ENCODE data around the gene GOLGA8B.

Gene GOLGA8B

GRCh38 chr15:34619151-34619550, 35.7 kb upstream of the GOLGA8B start:
- ATAC-seq (ENCODE audit: insufficient read depth, low read depth) (no peak), DNase-seq (no peak)
- H3K79me2 ChIP-seq (ENCODE audit: insufficient read depth, low read length) = no peaks in the 10 kb centered on the region
- H3K36me3 ChIP-seq (ENCODE audit: insufficient read depth, low read length) = no peaks in the 10 kb centered on the region
- H3K9ac ChIP-seq (ENCODE audit: low read depth, low read length) = no peak overlapping the region
- H3K4me1 ChIP-seq (ENCODE audit: insufficient read depth, low read length) = no peaks in the 10 kb centered on the region
- H3K4me3 ChIP-seq (ENCODE audit: low read depth in 1 of 2, low read length in 2 of 2) = no peak overlapping the region
- TF ChIP-seq EZH2 (IDR thresholded peaks at IDR 0.05; ENCODE audit: borderline replicate concordance, low read depth, low read length, severe bottlenecking) (no peak), CTCF (IDR thresholded peaks at IDR 0.05; ENCODE audit: borderline replicate concordance, extremely low read depth, low read length, poor library complexity, severe bottlenecking) (no peak)
- H4K20me1 ChIP-seq (ENCODE audit: insufficient read depth, low read length) = no peaks in the 10 kb centered on the region
- no peak overlapping the region for H3K4me2 ChIP-seq (ENCODE audit: insufficient read depth, low read length)
- no peak overlapping the region for H2AFZ ChIP-seq (ENCODE audit: low read depth, low read length)
- H3K9me3 ChIP-seq (ENCODE audit: insufficient read depth, low read length, severe bottlenecking) = no peaks in the 10 kb centered on the region
- no peak overlapping the region for H3K27ac ChIP-seq (ENCODE audit: low read length)
- H3K27me3 ChIP-seq (ENCODE audit: insufficient read depth, low read length, poor library complexity) = peaks cover 13% of the 10 kb centered on the region

GRCh38 chr15:34618073-34618472, 34.6 kb upstream of the GOLGA8B start:
- no peaks in the 10 kb centered on the region for H3K79me2 ChIP-seq (ENCODE audit: insufficient read depth, low read length)
- no peaks in the 10 kb centered on the region for H3K4me1 ChIP-seq (ENCODE audit: insufficient read depth, low read length)
- no peak overlapping the region for H2AFZ ChIP-seq (ENCODE audit: low read depth, low read length)
- H3K9ac ChIP-seq (ENCODE audit: low read depth, low read length) = no peak overlapping the region
- H4K20me1 ChIP-seq (ENCODE audit: insufficient read depth, low read length) = no peaks in the 10 kb centered on the region
- H3K36me3 ChIP-seq (ENCODE audit: insufficient read depth, low read length) = no peaks in the 10 kb centered on the region
- DNase-seq = no peak
- no peak overlapping the region for H3K4me3 ChIP-seq (ENCODE audit: low read depth in 1 of 2, low read length in 2 of 2)
- no peaks in the 10 kb centered on the region for H3K9me3 ChIP-seq (ENCODE audit: insufficient read depth, low read length, severe bottlenecking)
- H3K27me3 ChIP-seq (ENCODE audit: insufficient read depth, low read length, poor library complexity) = peaks cover 13% of the 10 kb centered on the region
- H3K4me2 ChIP-seq (ENCODE audit: insufficient read depth, low read length) = no peak overlapping the region
- no peak for ATAC-seq (ENCODE audit: insufficient read depth, low read depth)
- TF ChIP-seq CTCF (IDR thresholded peaks at IDR 0.05; ENCODE audit: borderline replicate concordance, extremely low read depth, low read length, poor library complexity, severe bottlenecking) (no peak), EZH2 (IDR thresholded peaks at IDR 0.05; ENCODE audit: borderline replicate concordance, low read depth, low read length, severe bottlenecking) (no peak)
- no peak overlapping the region for H3K27ac ChIP-seq (ENCODE audit: low read length)

- Histone ChIP-seq H3K36me3 (ENCODE audit: insufficient read depth, low read length) (no peaks in the 10 kb centered on the region), H4K20me1 (ENCODE audit: insufficient read depth, low read length) (no peaks in the 10 kb centered on the region), H3K4me2 (ENCODE audit: insufficient read depth, low read length) (no peak overlapping the region), H3K9ac (ENCODE audit: low read depth, low read length) (no peak overlapping the region), H3K4me1 (ENCODE audit: insufficient read depth, low read length) (no peaks in the 10 kb centered on the region), H2AFZ (ENCODE audit: low read depth, low read length) (no peak overlapping the region), H3K27me3 (ENCODE audit: insufficient read depth, low read length, poor library complexity) (peaks cover 13% of the 10 kb centered on the region), H3K27ac (ENCODE audit: low read length) (no peak overlapping the region), H3K9me3 (ENCODE audit: insufficient read depth, low read length, severe bottlenecking) (no peaks in the 10 kb centered on the region), H3K4me3 (ENCODE audit: low read depth in 1 of 2, low read length in 2 of 2) (no peak overlapping the region), H3K79me2 (ENCODE audit: insufficient read depth, low read length) (no peaks in the 10 kb centered on the region)
- TF ChIP-seq EZH2 (IDR thresholded peaks at IDR 0.05; ENCODE audit: borderline replicate concordance, low read depth, low read length, severe bottlenecking) (no peak), CTCF (IDR thresholded peaks at IDR 0.05; ENCODE audit: borderline replicate concordance, extremely low read depth, low read length, poor library complexity, severe bottlenecking) (no peak)
- ATAC-seq (ENCODE audit: insufficient read depth, low read depth) = no peak
- DNase-seq = no peak
These were observed 33.2 kb upstream of the GOLGA8B start for GRCh38 chr15:34616613-34617012.

- Histone ChIP-seq H4K20me1 (ENCODE audit: insufficient read depth, low read length) (no peaks in the 10 kb centered on the region), H3K9me3 (ENCODE audit: insufficient read depth, low read length, severe bottlenecking) (no peaks in the 10 kb centered on the region), H3K79me2 (ENCODE audit: insufficient read depth, low read length) (no peaks in the 10 kb centered on the region), H3K27me3 (ENCODE audit: insufficient read depth, low read length, poor library complexity) (peaks cover 16% of the 10 kb centered on the region), H3K9ac (ENCODE audit: low read depth, low read length) (no peak overlapping the region), H3K4me1 (ENCODE audit: insufficient read depth, low read length) (no peaks in the 10 kb centered on the region), H3K27ac (ENCODE audit: low read length) (no peak overlapping the region), H3K4me3 (ENCODE audit: low read depth in 1 of 2, low read length in 2 of 2) (no peak overlapping the region), H3K36me3 (ENCODE audit: insufficient read depth, low read length) (no peaks in the 10 kb centered on the region), H3K4me2 (ENCODE audit: insufficient read depth, low read length) (no peak overlapping the region), H2AFZ (ENCODE audit: low read depth, low read length) (no peak overlapping the region)
- DNase-seq (no peak), ATAC-seq (ENCODE audit: insufficient read depth, low read depth) (no peak)
- TF ChIP-seq EZH2 (IDR thresholded peaks at IDR 0.05; ENCODE audit: borderline replicate concordance, low read depth, low read length, severe bottlenecking) = no peak
- no peak for TF ChIP-seq CTCF (IDR thresholded peaks at IDR 0.05; ENCODE audit: borderline replicate concordance, extremely low read depth, low read length, poor library complexity, severe bottlenecking)
These were observed 30.5 kb upstream of the GOLGA8B start for GRCh38 chr15:34613997-34614396.
